MCF 10A (cell line): ENCODE results near the gene ADAM21. TPM values are rescaled to one million over a fixed set of nuclear protein-coding genes. Genes with fewer than 3 reads are reported as not detected.
"Not testable (repeated sequence)": the region's sequence is repeated elsewhere in the genome, so short reads cannot be mapped to it uniquely, and the experiment has no call there.

Experiments
- BruUV-seq: library from RNA; stranded (reverse); fragments of 400-500 nt; replicated peaks from 2 replicates; lab custom pipeline; 2021; lab: Mats Ljungman, UMichigan
- CTCF ChIA-PET: fragments of 300-600 bp; sonication (Branson Sonifier 250); formaldehyde crosslinking; extraction: SDS; loops from one replicate; lab custom pipeline; 2021; ENCODE audit warnings: antibody characterized with exemption, inconsistent platforms; lab: Yijun Ruan, JAX
- POLR2A ChIA-PET: fragments of 300-600, 350-650 bp; sonication (Branson Sonifier 250); formaldehyde crosslinking; extraction: SDS; loops from one replicate; lab custom pipeline; 2020; ENCODE audit warnings: antibody characterized with exemption, inconsistent platforms; lab: Yijun Ruan, JAX
- DNase-seq: peaks from one replicate; pipeline ENCODE4 v3.0.0-alpha.2; 2018; ENCODE audit not compliant: unreplicated experiment
- H3K27ac Mint-ChIP-seq: one replicate; pipeline ENCODE4 v1.8.0; 2022; ENCODE audit warnings: mild to moderate bottlenecking, low read depth, mixed read lengths; ENCODE audit not compliant: unreplicated experiment
- H3K27me3 Mint-ChIP-seq: one replicate; pipeline ENCODE4 v1.8.0; 2022; ENCODE audit warnings: mixed read lengths; ENCODE audit not compliant: insufficient read depth, unreplicated experiment
- H3K36me3 Mint-ChIP-seq: one replicate; pipeline ENCODE4 v1.8.0; 2022; ENCODE audit warnings: mild to moderate bottlenecking, moderate library complexity, mixed read lengths; ENCODE audit not compliant: insufficient read depth, unreplicated experiment
- H3K4me1 Mint-ChIP-seq: one replicate; pipeline ENCODE4 v1.8.0; 2022; ENCODE audit warnings: mixed read lengths; ENCODE audit not compliant: insufficient read depth, unreplicated experiment
- H3K4me3 Mint-ChIP-seq: one replicate; pipeline ENCODE4 v1.8.0; 2022; ENCODE audit warnings: mild to moderate bottlenecking, moderate library complexity, mixed read lengths; ENCODE audit not compliant: unreplicated experiment
- H3K9me3 Mint-ChIP-seq: one replicate; pipeline ENCODE4 v1.8.0; 2022; ENCODE audit warnings: mixed read lengths; ENCODE audit not compliant: unreplicated experiment
- intact Hi-C: fragments of 100-400 bp; cut with micrococcal nuclease; formaldehyde crosslinking; loops from 2 replicates; pipeline ENCODE4 v1.14.1; 2022
- total RNA-seq: library from RNA; stranded (reverse); gene quantifications from 2 replicates; pipeline ENCODE4 v1.2.3, GENCODE V29; 2022
- TF ChIP-seq, protein P1 (sequence below): fragments of 200-600 bp; IDR thresholded peaks from one replicate; pipeline ENCODE4 v1.8.0; 2022; ENCODE audit warnings: antibody characterized with exemption, mild to moderate bottlenecking; ENCODE audit not compliant: unreplicated experiment

The ADAM21 gene
- total RNA-seq, 1 experiment from 2014 or later = 0.37 TPM

DNA sequence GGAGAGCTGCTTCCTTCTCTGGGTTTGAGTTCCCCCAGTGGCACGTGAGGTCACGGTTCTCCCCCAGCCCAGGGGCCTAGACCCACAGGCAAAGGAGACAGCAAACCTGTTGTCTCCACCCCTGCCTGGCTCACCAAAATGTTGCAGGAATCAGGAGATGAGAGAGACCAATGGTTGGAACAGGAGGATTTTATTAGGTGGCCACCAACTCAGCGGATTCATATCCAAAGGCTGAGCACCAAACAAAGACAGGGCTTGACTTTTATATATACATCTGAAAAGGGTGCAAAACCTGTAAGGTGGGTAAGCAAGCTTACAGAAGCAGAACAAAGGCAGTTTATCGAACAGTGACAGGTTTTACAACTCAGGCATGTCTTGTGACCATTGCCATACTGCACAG lies 9.2 kb upstream of the ADAM21 start:
- Mint-ChIP-seq H3K36me3 (no peaks in the 10 kb centered on the region), H3K27me3 (no peaks in the 10 kb centered on the region), H3K9me3 (peaks cover 23% of the 10 kb centered on the region), H3K4me1 (peaks cover 5% of the 10 kb centered on the region), H3K27ac (no peak overlapping the region), H3K4me3 (no peak overlapping the region)
- no peak for DNase-seq
- ChIA-PET CTCF (interaction anchor here (0.6 kb wide), 1 partner anchor 49 kb away, joined by 3 read pairs; no protein-coding TSS in a partner anchor), POLR2A (no interaction called here)
- intact Hi-C loops = no loop called here
- TF ChIP-seq, protein P1, sequence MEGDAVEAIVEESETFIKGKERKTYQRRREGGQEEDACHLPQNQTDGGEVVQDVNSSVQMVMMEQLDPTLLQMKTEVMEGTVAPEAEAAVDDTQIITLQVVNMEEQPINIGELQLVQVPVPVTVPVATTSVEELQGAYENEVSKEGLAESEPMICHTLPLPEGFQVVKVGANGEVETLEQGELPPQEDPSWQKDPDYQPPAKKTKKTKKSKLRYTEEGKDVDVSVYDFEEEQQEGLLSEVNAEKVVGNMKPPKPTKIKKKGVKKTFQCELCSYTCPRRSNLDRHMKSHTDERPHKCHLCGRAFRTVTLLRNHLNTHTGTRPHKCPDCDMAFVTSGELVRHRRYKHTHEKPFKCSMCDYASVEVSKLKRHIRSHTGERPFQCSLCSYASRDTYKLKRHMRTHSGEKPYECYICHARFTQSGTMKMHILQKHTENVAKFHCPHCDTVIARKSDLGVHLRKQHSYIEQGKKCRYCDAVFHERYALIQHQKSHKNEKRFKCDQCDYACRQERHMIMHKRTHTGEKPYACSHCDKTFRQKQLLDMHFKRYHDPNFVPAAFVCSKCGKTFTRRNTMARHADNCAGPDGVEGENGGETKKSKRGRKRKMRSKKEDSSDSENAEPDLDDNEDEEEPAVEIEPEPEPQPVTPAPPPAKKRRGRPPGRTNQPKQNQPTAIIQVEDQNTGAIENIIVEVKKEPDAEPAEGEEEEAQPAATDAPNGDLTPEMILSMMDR = no peak
- BruUV-seq = no TSS peak

GRCh38 chr14:70448633-70449340 lies 3.2 kb upstream of the ADAM21 start:
- peaks cover 10% of the 10 kb centered on the region for H3K4me1 Mint-ChIP-seq
- H3K27me3 Mint-ChIP-seq = no peaks in the 10 kb centered on the region
- ChIA-PET POLR2A (no interaction called here), CTCF (no interaction called here)
- TF ChIP-seq, protein P1 = no peak
- peaks cover 10% of the 10 kb centered on the region for H3K9me3 Mint-ChIP-seq
- no peak overlapping the region for H3K27ac Mint-ChIP-seq
- intact Hi-C loops = no loop called here
- no peaks in the 10 kb centered on the region for H3K36me3 Mint-ChIP-seq
- BruUV-seq = no TSS peak
- H3K4me3 Mint-ChIP-seq = no peak overlapping the region
- DNase-seq = peak; percentile 52

DNA sequence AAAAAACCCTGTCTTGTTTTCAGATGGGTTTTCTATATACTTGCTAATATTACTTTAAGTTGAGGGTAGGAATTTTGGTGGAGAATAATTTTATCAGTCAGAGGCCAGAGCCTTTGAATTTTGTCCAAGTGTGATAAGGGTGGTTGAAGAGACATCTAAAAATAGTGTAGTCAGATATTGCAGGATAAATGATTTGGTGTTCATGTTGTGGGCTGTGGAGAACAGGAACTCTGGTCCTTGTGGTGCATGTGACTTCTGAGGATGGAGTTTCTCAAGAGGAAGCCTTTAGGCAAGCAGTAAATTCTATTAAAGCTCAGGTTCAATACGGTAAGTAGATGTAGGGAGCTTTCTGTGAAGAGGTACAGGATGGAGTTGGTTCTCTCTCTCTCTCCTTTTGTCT lies 2.8 kb downstream of the ADAM21 start:
- Mint-ChIP-seq H3K27me3 (no peaks in the 10 kb centered on the region), H3K9me3 (no peaks in the 10 kb centered on the region), H3K4me1 (no peaks in the 10 kb centered on the region), H3K27ac (no peak overlapping the region), H3K4me3 (no peak overlapping the region), H3K36me3 (no peaks in the 10 kb centered on the region)
- ChIA-PET POLR2A (no interaction called here), CTCF (no interaction called here)
- no peak for DNase-seq
- TF ChIP-seq, protein P1 = no peak
- intact Hi-C loops = no loop called here
- no TSS peak for BruUV-seq

GRCh38 chr14:70468731-70469130 lies 16.8 kb downstream of the ADAM21 start:
- ChIA-PET POLR2A (no interaction called here), CTCF (no interaction called here)
- no peaks in the 10 kb centered on the region for H3K27me3 Mint-ChIP-seq
- intact Hi-C loops = no loop called here
- BruUV-seq = no TSS peak
- no peak overlapping the region for H3K4me3 Mint-ChIP-seq
- TF ChIP-seq, protein P1 = no peak
- no peaks in the 10 kb centered on the region for H3K9me3 Mint-ChIP-seq
- H3K27ac Mint-ChIP-seq = no peak overlapping the region
- DNase-seq = no peak
- no peaks in the 10 kb centered on the region for H3K4me1 Mint-ChIP-seq
- H3K36me3 Mint-ChIP-seq = peaks cover 13% of the 10 kb centered on the region

DNA sequence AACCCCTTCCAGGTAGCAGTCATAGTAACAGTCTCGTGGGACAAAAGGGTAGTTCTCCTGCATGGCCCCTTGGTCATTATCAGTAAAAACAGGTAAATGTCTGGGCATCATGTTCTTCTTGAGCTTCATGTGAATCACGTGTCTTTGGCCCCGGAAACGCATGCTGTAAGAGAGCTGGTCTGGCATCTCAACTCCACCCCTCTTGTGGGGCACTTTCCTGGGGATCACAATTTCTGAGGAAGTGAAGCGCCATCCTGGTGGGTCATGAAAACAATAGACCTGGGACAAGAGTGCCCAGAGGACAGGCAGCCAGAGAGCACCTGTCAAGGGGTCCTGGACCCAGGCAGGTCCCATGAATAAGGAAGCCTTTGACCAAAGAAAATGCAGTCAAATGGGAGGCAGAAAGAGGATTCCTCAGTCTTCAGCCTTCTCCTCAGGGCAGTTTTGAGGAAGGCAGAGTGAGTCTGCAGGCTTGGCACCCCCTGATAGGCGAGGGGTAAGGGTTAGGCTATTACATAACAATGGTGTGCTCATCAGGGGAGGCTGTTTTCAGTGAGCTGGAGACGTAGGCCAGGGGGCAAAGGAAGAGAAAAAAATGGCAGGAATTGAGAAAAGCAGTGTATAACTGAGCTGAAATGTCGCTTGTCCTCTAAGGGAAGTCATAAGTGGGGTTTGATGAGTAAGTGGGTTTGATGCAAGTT lies 19.0 kb downstream of the ADAM21 start:
- intact Hi-C loops, H3K4me3 Mint-ChIP-seq, DNase-seq, H3K27ac Mint-ChIP-seq, BruUV-seq, H3K4me1 Mint-ChIP-seq, H3K36me3 Mint-ChIP-seq, H3K9me3 Mint-ChIP-seq, POLR2A ChIA-PET, H3K27me3 Mint-ChIP-seq, CTCF ChIA-PET: not testable (repeated sequence)
